GM19025 (cell line): Measurements from ENCODE around the gene ARCN1.
A peak's percentile ranks its signal among the peaks of the same experiment; 100 is the strongest.

Experiments used
- ATAC-seq: cut with Tn5 transposase; IDR thresholded peaks from one replicate; pipeline ENCODE4 v1.9.1; 2021; ENCODE audit warnings: mild to moderate bottlenecking, low read depth, moderate library complexity; ENCODE audit not compliant: unreplicated experiment

ARCN1 gene

DNA sequence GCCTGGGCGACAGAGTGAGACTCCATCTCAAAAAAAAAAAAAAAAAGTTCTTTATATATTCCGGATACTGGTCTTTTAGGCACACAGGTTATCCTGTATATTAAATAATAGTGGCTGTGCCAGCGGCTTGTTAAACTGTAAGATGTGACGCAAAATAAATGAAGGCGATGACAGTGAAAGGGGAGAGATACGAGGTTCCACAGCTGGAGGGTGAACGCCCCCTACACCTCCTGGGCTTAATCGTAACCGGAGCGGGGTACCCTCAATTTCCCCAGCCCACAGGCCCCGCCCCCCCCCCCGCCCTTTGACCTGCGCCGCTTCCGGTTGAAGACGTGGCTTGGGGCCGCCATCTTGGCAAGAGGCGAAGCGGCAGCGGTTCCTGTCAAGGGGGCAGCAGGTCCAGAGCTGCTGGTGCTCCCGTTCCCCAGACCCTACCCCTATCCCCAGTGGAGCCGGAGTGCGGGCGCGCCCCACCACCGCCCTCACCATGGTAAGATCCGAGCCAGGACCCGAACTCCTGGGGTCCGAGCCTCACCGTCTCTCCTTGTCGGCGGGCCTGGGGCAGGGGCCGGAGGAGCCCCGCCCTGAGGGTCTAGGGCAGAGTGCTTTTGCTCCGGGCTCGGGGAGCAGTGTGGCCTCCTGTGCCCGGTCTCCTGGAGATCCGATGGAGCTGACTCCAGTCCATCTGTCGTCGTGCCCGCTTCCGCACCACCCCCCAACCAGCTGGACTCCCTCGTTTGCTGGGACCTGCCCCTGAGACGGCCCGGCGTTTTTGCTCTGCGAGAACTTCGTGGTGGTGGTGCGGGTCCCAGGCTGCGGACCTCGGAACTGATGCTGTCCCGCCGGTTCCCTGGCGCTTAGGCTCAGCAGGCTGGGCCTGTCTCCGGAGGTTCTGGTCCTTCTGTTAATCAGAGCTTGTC, at the start of gene ARCN1:
ARCN1 (plus strand) TSS at position 349 of the 920 bp plus-strand sequence; CDS start at position 488, 139 bp downstream.
- ATAC-seq = peak; percentile 44

- ATAC-seq = no peak
These were observed 49.6 kb upstream of the ARCN1 start for GRCh38 chr11:118522571-118523072.

DNA sequence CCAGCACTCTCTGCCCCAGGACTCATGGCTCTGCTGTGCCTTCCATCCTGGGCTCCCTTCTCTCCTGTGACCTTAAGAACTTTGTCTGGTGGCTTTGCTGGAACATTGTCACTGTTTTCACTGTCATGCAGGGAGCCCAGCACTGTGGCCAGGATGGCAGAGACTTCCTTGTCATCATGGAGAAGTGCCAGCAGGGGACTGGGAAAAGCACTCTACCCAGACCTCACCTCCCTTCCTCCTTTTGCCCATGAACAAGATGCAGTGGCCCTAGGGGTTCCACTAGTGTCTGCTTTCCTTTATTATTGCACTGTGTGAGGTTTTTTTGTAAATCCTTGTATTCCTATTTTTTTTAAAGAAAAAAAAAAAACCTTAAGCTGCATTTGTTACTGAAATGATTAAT, 47.9 kb upstream of the ARCN1 start:
- no peak for ATAC-seq

- ATAC-seq = no peak
These were observed 47.3 kb upstream of the ARCN1 start for GRCh38 chr11:118524757-118525470.

- no peak for ATAC-seq
These were observed 45.5 kb upstream of the ARCN1 start for GRCh38 chr11:118526688-118527087.

- ATAC-seq = no peak
These were observed 45.1 kb upstream of the ARCN1 start, which contains the start of gene TTC36 for GRCh38 chr11:118527109-118527508. Gene TTC36 (plus strand): TSS chr11:118527474. CDS start chr11:118527495, 21 bp downstream.

DNA sequence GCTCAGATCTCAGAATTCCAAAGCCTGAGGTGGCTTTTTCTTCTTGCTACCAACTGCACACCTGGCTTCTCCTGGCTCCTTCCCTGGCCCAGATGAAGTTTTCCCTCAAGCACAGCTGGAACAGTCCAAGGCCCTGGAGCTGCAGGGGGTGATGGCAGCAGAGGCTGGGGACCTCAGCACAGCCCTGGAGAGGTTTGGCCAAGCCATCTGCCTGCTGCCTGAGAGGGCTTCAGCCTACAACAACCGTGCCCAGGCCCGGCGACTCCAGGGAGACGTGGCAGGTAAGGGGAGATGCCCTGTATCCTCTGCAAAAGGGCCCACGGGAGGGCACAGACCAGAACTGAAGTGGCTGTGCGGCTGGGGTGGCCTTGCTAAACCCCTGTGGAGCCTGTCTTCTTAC, 43.7 kb upstream of the ARCN1 start:
- no peak for ATAC-seq

DNA sequence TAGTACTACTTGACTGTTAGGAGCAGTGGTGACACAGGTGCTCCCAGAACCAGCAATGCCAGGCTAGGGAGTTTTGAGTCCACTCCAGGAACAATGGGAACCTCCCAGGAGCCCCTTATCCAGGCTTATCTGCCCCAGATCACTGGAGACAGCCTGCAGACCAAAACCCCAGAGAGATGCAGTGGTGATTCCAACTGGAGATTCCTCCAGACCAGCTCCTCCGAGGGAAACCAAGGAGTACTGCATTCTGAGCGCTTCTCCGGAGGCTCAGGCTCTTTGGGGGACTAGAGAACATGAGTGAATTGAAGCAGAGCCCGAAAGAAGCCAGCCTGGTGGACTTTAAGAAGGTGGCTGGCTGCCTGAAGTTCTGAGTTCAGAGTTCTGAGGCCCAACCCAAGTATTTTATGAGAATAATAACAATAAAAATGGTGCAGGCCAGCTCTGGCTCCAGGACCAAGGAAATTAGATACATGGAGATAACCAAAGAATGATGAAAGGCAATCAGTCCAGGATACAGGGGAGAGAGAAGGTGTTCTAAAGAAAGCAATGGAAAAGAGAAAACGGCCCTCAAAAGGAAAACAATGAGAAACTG, 42.5 kb upstream of the ARCN1 start:
- ATAC-seq = no peak

- no peak for ATAC-seq
These were observed 42.0 kb upstream of the ARCN1 start for GRCh38 chr11:118530180-118530682.

DNA sequence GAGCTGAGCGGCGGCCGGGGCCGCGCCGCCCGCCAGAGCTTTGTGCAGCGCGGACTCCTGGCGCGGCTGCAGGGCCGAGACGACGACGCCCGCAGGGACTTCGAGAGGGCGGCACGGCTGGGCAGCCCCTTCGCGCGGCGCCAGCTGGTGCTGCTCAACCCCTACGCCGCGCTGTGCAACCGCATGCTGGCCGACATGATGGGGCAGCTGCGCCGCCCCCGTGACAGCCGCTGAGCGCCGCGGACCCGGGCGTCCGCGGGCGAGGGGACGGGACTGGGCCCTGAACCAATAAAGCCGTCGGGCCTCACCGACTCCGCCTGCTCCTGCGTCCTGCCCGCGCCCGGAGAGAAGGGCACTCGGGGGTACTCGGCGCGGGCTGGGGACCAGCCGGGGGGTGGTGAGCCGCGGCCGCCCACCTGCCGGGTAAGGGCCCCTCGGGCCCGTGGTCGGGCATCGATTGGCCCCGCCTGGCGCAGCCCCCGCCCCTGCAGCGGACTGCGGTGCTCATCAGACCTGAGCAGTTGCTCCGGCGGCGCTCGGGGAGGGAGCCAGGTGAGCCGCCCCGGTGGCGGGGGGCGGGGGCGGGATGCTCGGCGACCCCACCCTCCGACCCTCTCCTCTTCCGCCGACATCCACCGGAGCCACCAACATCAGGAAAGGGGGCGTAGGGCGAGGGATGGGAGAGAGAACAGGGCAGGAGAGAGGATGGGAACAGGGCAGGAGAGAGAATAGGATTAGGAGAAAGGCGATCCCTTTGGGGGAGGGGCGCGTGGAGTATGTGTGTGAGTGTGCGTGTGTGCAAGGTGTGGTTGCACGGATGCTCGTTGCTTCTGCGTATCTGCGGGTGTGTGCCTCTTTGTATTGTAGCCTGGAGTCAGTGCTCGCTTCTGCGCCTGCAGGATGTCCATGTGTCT, 41.3 kb upstream of the ARCN1 start, which contains the start of gene TMEM25:
TMEM25 (plus strand) TSS at position 510 of the 914 bp plus-strand sequence. CDS start 610 bp downstream, outside the sequence.
- peak; percentile 65 for ATAC-seq

DNA sequence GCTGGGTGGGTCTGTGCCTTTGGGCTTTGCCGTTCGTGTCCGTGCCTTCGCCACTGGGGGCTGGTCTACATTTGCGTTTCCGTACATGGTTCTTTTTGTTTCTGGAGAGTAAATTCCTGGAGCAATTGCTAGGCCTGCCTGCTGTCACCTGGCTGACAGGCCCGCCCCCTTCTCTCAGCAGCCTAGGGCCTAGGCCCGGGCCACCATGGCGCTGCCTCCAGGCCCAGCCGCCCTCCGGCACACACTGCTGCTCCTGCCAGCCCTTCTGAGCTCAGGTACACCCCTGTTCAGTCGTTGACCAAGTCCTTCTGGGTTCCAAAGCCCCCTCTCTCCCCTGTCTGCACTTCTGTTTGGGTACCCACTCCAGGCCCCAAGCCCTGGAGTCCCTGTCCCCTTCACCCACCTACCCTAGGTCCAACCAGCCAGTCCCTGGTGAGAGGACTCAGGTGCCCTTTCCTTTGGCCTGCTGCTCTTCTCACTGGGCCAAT, 40.6 kb upstream of the ARCN1 start:
- no peak for ATAC-seq

GRCh38 chr11:118532091-118532490, 40.1 kb upstream of the ARCN1 start:
- ATAC-seq = no peak

- no peak for ATAC-seq
These were observed 39.1 kb upstream of the ARCN1 start for GRCh38 chr11:118532852-118533768.

DNA sequence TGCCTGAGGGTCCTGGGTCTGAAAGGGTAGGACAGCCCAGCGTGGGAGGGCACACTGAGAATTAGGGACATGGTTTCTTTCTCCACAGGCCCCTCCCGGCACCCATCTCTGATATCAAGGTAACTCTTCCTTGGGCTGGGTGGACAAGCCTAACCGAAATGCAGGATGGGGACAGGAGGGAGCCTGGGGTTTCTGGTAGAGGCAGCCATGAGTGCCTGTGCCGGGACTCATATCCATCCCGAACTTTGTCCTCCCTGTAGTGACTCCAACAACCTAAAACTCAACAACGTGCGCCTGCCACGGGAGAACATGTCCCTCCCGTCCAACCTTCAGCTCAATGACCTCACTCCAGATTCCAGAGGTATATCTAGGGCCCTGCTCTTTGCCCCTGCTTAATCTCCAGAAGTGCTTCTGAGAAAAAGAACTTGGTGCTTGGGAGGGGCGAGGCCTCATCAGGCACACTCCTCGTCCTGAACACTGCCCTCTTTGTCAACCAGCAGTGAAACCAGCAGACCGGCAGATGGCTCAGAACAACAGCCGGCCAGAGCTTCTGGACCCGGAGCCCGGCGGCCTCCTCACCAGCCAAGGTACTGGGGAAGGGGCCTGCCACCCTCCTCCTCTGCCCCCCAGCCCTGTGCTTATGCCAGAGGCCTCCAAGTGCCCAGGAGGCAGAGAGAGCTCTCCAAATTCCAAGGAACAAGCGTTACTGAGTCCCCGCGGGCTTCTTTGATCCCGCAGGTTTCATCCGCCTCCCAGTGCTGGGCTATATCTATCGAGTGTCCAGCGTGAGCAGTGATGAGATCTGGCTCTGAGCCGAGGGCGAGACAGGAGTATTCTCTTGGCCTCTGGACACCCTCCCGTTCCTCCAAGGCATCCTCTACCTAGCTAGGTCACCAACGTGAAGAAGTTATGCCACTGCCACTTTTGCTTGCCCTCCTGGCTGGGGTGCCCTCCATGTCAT, 38.2 kb upstream of the ARCN1 start:
- ATAC-seq = no peak

DNA sequence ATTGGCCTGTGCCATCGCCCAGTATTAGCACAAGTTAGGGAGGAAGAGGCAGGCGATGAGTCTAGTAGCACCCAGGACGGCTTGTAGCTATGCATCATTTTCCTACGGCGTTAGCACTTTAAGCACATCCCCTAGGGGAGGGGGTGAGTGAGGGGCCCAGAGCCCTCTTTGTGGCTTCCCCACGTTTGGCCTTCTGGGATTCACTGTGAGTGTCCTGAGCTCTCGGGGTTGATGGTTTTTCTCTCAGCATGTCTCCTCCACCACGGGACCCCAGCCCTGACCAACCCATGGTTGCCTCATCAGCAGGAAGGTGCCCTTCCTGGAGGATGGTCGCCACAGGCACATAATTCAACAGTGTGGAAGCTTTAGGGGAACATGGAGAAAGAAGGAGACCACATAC, 36.9 kb upstream of the ARCN1 start:
- no peak for ATAC-seq

DNA sequence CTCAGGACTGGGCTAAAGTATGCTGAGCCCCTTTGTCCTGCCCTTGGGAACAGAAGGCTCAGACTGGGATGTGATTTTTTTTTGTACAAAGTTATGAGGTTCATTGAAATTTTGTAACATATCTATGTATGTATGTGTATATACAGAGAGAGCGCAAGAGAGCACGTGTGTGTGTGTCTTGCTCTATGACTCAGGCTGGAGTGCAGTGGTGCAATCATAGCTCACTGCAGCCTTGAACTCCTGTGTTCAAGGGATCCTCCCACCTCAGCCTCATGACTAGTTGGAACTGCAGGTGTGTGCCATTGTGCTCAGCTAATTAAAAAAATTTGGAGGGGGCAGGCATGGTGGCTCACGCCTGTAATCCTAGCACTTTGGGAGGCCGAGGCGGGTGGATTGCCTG, 35.5 kb upstream of the ARCN1 start:
- no peak for ATAC-seq

DNA sequence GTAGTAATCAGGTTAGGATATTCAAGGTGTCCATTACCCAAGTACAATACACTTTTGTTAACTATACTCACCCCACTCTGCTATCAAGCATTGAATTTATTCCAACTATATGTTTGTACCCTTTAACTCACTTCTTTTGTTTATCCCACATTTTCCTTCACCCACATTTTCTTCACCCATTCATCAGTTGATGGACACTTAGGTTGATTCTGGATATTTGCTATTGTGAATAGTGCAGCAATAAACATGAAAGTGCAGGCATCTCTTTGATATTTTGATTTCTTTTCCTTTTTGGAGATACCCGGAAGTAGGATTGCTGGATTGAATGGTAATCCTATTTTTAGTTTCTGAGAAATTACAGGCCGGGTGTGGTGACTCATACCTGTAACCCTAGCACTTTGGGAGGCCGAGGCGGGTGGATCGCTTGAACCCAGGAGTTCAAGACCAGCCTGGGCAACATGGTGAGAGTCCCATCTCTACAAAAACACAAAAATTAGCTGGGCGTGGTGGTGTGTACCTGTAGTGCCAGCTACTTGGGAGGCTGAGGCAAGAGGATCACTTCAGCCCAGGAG, 34.7 kb upstream of the ARCN1 start:
- ATAC-seq = no peak
